T-cell (primary cell): ENCODE measurements around the gene KRCC1. TPM values are rescaled to one million over a fixed set of nuclear protein-coding genes. Genes with fewer than 3 reads are reported as not detected.
"Not testable (repeated sequence)": the region's sequence is repeated elsewhere in the genome, so short reads cannot be mapped to it uniquely, and the experiment has no call there.

Source experiments
- ATAC-seq, 4 experiments: fragments of 200-7000 bp in 3 of 4; fragments of 150-1000 bp in 1 of 4; cut with Tn5 transposase; replicated peaks in 1 of 4; 1 replicate in 3 of 4; 2 replicates in 1 of 4; pipeline ENCODE4 v1.10.0; 2021; ENCODE audit warnings: moderate library complexity in 3 of 4, mild to moderate bottlenecking in 2 of 4, moderate number of reproducible peaks in 1 of 4
- CTCF ChIA-PET, 2 donors: fragments of 300-600 bp; sonication (Branson Sonifier 250); formaldehyde crosslinking; loops; one replicate each; lab custom pipeline; 2022; ENCODE audit warnings: antibody characterized with exemption in 2 of 2; lab: Charles Lee
- POLR2A ChIA-PET, 2 donors: fragments of 300-600 bp; sonication (Branson Sonifier 250); formaldehyde crosslinking; loops; one replicate each; lab custom pipeline; 2022; ENCODE audit warnings: antibody characterized with exemption in 2 of 2; lab: Charles Lee
- DNase-seq, 35 experiments: peaks; one replicate each; pipeline versions ENCODE4 v3.0.0 to v3.0.0-alpha.2; 2013 to 2023
- H3K27ac ChIP-seq: one replicate; pipeline ENCODE4 v1.5.1; 2013; ENCODE audit warnings: low read length
- H3K27me3 ChIP-seq, 2 experiments: replicated peaks in 1 of 2; 1 replicate in 1 of 2; 2 replicates in 1 of 2; pipeline versions ENCODE4 v1.6.1 to v1.7.0; 2013; ENCODE audit warnings: low read length in 1 of 2, mixed read lengths in 1 of 2; ENCODE audit not compliant: control insufficient read depth in 2 of 2, insufficient read depth in 2 of 2; ENCODE audit errors: extremely low read depth in 1 of 2
- H3K36me3 ChIP-seq, 2 donors: 1 replicate in 1 of 2; 2 replicates in 1 of 2; pipeline versions ENCODE4 v1.6.1 to v1.7.0; 2013; ENCODE audit warnings: low read length in 1 of 2; ENCODE audit not compliant: control insufficient read depth in 2 of 2, insufficient read depth in 1 of 2; ENCODE audit errors: extremely low read depth in 1 of 2
- H3K4me1 ChIP-seq, 2 experiments: 1 replicate in 1 of 2; 2 replicates in 1 of 2; pipeline versions ENCODE4 v1.6.1 to v1.7.0; 2013; ENCODE audit warnings: low read length in 2 of 2, mixed read lengths in 1 of 2; ENCODE audit not compliant: insufficient read depth in 2 of 2, control insufficient read depth in 1 of 2; ENCODE audit errors: extremely low read depth in 1 of 2
- H3K4me3 ChIP-seq, 2 donors: 1 replicate in 1 of 2; 2 replicates in 1 of 2; pipeline versions ENCODE4 v1.5.1 to v1.7.0; 2013; ENCODE audit warnings: mild to moderate bottlenecking in 2 of 2, low read length in 1 of 2, moderate library complexity in 1 of 2; ENCODE audit not compliant: control insufficient read depth in 1 of 2; ENCODE audit errors: extremely low read depth in 1 of 2
- H3K9me3 ChIP-seq: 2 replicates; pipeline ENCODE4 v1.7.0; 2013
- H3K27ac Mint-ChIP-seq, 2 donors: one replicate each; pipeline ENCODE4 v1.8.0; 2020 to 2021; ENCODE audit warnings: mild to moderate bottlenecking in 2 of 2, mixed read lengths in 2 of 2
- H3K27me3 Mint-ChIP-seq, 2 donors: one replicate each; pipeline ENCODE4 v1.8.0; 2021 to 2022; ENCODE audit warnings: mixed read lengths in 2 of 2
- H3K36me3 Mint-ChIP-seq: one replicate; pipeline ENCODE4 v1.8.0; 2021; ENCODE audit warnings: mixed read lengths
- H3K4me1 Mint-ChIP-seq, 3 donors: one replicate each; pipeline ENCODE4 v1.8.0; 2020 to 2022; ENCODE audit warnings: mixed read lengths in 3 of 3, mild to moderate bottlenecking in 1 of 3
- H3K4me3 Mint-ChIP-seq, 3 donors: one replicate each; pipeline ENCODE4 v1.8.0; 2020 to 2022; ENCODE audit warnings: mild to moderate bottlenecking in 3 of 3, mixed read lengths in 3 of 3, moderate library complexity in 3 of 3
- H3K9me3 Mint-ChIP-seq, 3 donors: one replicate each; pipeline ENCODE4 v1.8.0; 2020 to 2022; ENCODE audit warnings: mixed read lengths in 3 of 3
- WGBS: methylation state at CpG from one replicate; pipeline ENCODE4 v1.1.5; 2013; ENCODE audit warnings: missing lambda C conversion rate; ENCODE audit not compliant: insufficient coverage; 5-methylcytosine and 5-hydroxymethylcytosine counted together
- total RNA-seq, 35 experiments: library from RNA in 6 of 35; stranded (reverse) in 6 of 35; fragments of 120-200 nt in 1 of 35; gene quantifications; one replicate each; pipeline versions ENCODE4 v1.2.1 to v1.2.4 and lab custom pipeline; 2013 to 2026

KRCC1 gene
- total RNA-seq, 5 donors from 2014 or later (not counting 1 experiment from before 2014, with no cell fraction given), result 9.0 to 24.9 (median 20.7) TPM

- DNase-seq (no peak), ATAC-seq (peak in 2 of 4 experiments; percentile 31 to 43)
- Mint-ChIP-seq H3K27me3 (no peaks in the 10 kb centered on the region), H3K36me3 (peaks cover 45% of the 10 kb centered on the region), H3K4me1 (peaks cover 7 to 15% (median 14%) of the 10 kb centered on the region in 3 donors), H3K27ac (peak overlapping the region in 1 of 2 donors; percentile 67), H3K4me3 (peak overlapping the region in 2 of 3 donors; percentile 44 to 48), H3K9me3 (no peaks in the 10 kb centered on the region)
- ChIA-PET CTCF (interaction anchor here in 1 of 2 donors (0.6 kb wide), 1 partner anchor 129 kb away, joined by 3 read pairs; no protein-coding TSS in a partner anchor), POLR2A (no interaction called here)
- 93% methylated on average over 5 of the region's 10 CpGs for WGBS
- Histone ChIP-seq H3K36me3 (peaks cover 3 to 42% of the 10 kb centered on the region in 2 donors), H3K9me3 (no peaks in the 10 kb centered on the region), H3K27ac (no peak overlapping the region), H3K4me1 (no peaks in the 10 kb centered on the region), H3K27me3 (no peaks in the 10 kb centered on the region), H3K4me3 (no peak overlapping the region)
These were observed 27.7 kb downstream of the KRCC1 start for GRCh38 chr2:88027697-88028389.

DNA sequence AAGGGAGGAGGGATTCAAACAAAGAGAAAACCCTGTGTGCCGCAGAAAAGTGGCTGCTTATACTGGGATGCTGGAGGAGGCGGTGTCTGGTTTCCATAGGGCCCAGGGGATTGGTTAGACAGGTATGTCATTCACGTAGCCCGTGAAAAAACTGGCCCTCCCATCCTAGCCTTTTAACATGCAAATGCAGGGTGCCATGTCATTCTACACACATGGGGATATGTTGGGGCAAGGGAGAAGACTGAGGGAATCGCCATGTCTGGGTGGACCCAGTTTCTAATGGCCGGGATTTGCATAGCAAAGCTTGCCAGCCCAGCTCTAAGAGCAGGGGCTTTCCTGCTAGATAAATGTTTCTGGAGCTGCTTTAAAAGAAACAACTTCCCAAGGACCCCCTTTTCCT, 31.1 kb downstream of the KRCC1 start:
- DNase-seq (no peak), ATAC-seq (no peak)
- Histone ChIP-seq H3K27me3 (no peaks in the 10 kb centered on the region), H3K27ac (no peak overlapping the region), H3K9me3 (no peaks in the 10 kb centered on the region), H3K4me1 (no peaks in the 10 kb centered on the region), H3K4me3 (no peak overlapping the region), H3K36me3 (peaks cover 3 to 21% of the 10 kb centered on the region in 2 donors)
- Mint-ChIP-seq H3K4me3 (no peak overlapping the region), H3K9me3 (peaks cover 0 to under 1% (median 0%) of the 10 kb centered on the region in 3 donors), H3K36me3 (peaks cover 30% of the 10 kb centered on the region), H3K27me3 (no peaks in the 10 kb centered on the region), H3K4me1 (peaks cover 7 to 15% (median 14%) of the 10 kb centered on the region in 3 donors), H3K27ac (no peak overlapping the region)
- no CpG with 5 or more reads among the region's 6 CpGs for WGBS
- ChIA-PET CTCF (interaction anchor here in 1 of 2 donors (0.7 kb wide), 1 partner anchor 8 kb away, joined by 3 read pairs; no protein-coding TSS in a partner anchor), POLR2A (no interaction called here)

- H3K4me1 Mint-ChIP-seq, result peaks cover 3 to 10% (median 8%) of the 10 kb centered on the region in 3 donors
- Histone ChIP-seq H3K36me3 (peaks cover 0 to 4% of the 10 kb centered on the region in 2 donors), H3K4me1 (peaks cover 0 to 1% of the 10 kb centered on the region in 2 experiments), H3K27ac (no peak overlapping the region), H3K27me3 (peaks cover 0 to under 1% of the 10 kb centered on the region in 2 experiments), H3K4me3 (no peak overlapping the region), H3K9me3 (no peaks in the 10 kb centered on the region)
- peaks cover 16% of the 10 kb centered on the region for H3K36me3 Mint-ChIP-seq
- WGBS, result 100% methylated on average over 4 of the region's 5 CpGs
- no peak overlapping the region for H3K4me3 Mint-ChIP-seq
- ChIA-PET POLR2A (interaction anchor here in 1 of 2 donors (0.5 to 0.7 kb wide), 2 partner anchors 37 to 148 kb away, joined by 3 to 9 read pairs; partner anchors contain the start of gene THNSL2), CTCF (no interaction called here)
- no peaks in the 10 kb centered on the region for H3K27me3 Mint-ChIP-seq
- DNase-seq (no peak), ATAC-seq (no peak)
- no peak overlapping the region for H3K27ac Mint-ChIP-seq
- H3K9me3 Mint-ChIP-seq, result peaks cover 0 to 4% (median 0%) of the 10 kb centered on the region in 3 donors
These were observed 33.0 kb downstream of the KRCC1 start for GRCh38 chr2:88022669-88022921.

DNA sequence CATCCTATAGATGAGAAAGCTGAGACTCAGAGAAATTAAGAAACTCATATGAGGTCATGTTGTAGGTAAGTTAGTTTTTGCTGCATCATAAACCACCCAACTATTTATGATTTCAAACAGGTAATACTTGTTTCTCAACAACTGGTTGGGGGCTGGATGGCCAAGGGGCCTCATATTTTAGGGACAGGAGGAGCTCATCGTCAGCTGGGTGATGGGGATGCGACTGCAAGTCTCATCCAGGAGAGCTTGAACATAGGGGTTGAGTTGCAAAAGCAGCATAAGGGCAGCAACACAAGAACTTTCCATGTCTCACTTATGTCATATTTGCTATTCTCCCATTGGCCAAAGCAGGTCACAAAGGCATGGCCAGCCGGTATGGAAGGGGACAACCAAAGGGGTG, 35.6 kb downstream of the KRCC1 start:
- no peak overlapping the region for H3K27ac Mint-ChIP-seq
- ATAC-seq, result no peak

DNA sequence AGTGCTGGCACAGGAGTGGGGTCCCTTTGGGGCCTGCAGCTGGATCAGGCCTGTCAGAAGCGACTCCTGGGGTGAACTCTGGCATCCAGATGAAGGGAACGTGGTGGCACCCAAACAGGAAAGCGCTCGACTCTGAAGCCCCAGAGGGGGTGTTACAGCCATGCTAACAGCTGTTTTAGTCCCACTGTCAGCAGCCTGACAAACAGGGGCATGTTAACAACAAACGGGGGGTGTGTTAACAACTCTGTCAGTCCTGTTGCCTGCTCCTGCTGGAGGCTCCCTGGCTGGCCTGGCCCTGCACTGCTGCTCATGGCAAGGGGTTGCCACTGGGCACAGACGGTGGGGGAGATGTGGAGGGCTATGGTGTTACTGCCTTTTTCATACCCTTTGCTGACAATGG, 36.7 kb downstream of the KRCC1 start:
- Mint-ChIP-seq H3K36me3 (peaks cover 3% of the 10 kb centered on the region), H3K4me1 (peaks cover 14 to 25% (median 21%) of the 10 kb centered on the region in 3 donors), H3K4me3 (no peak overlapping the region), H3K9me3 (peaks cover 0 to 4% (median 0%) of the 10 kb centered on the region in 3 donors), H3K27me3 (no peaks in the 10 kb centered on the region), H3K27ac (no peak overlapping the region)
- no peak overlapping the region for H3K4me3 ChIP-seq
- peaks cover 0 to 13% of the 10 kb centered on the region in 2 experiments for H3K4me1 ChIP-seq
- no peaks in the 10 kb centered on the region for H3K36me3 ChIP-seq
- no peaks in the 10 kb centered on the region for H3K9me3 ChIP-seq
- DNase-seq (no peak), ATAC-seq (no peak)
- H3K27ac ChIP-seq, result no peak overlapping the region
- ChIA-PET CTCF (no interaction called here), POLR2A (interaction anchor here in 1 of 2 donors (0.8 kb wide), 1 partner anchor 34 kb away, joined by 4 read pairs; no protein-coding TSS in a partner anchor)
- peaks cover 0 to 5% of the 10 kb centered on the region in 2 experiments for H3K27me3 ChIP-seq
- WGBS, result 91% methylated on average over 6 of the region's 6 CpGs

More for the DNA sequence above, 35.6 kb downstream of the KRCC1 start:
- H3K36me3 ChIP-seq, result no peaks in the 10 kb centered on the region
- H3K36me3 Mint-ChIP-seq, result peaks cover 3% of the 10 kb centered on the region
- peaks cover 0 to 13% of the 10 kb centered on the region in 2 experiments for H3K4me1 ChIP-seq
- H3K9me3 Mint-ChIP-seq, result peaks cover 0 to 4% (median 0%) of the 10 kb centered on the region in 3 donors
- ChIA-PET POLR2A (no interaction called here), CTCF (interaction anchor here in 1 of 2 donors (0.6 kb wide), 1 partner anchor 140 kb away, joined by 4 read pairs; no protein-coding TSS in a partner anchor)
- H3K4me3 ChIP-seq, result no peak overlapping the region
- H3K4me1 Mint-ChIP-seq, result peaks cover 14 to 22% (median 21%) of the 10 kb centered on the region in 3 donors
- H3K27ac ChIP-seq, result no peak overlapping the region
- no CpG with 5 or more reads among the region's 3 CpGs for WGBS
- no peak overlapping the region for H3K4me3 Mint-ChIP-seq
- peaks cover 0 to 5% of the 10 kb centered on the region in 2 experiments for H3K27me3 ChIP-seq
- DNase-seq, result no peak
- H3K9me3 ChIP-seq, result no peaks in the 10 kb centered on the region
- no peaks in the 10 kb centered on the region for H3K27me3 Mint-ChIP-seq

DNA sequence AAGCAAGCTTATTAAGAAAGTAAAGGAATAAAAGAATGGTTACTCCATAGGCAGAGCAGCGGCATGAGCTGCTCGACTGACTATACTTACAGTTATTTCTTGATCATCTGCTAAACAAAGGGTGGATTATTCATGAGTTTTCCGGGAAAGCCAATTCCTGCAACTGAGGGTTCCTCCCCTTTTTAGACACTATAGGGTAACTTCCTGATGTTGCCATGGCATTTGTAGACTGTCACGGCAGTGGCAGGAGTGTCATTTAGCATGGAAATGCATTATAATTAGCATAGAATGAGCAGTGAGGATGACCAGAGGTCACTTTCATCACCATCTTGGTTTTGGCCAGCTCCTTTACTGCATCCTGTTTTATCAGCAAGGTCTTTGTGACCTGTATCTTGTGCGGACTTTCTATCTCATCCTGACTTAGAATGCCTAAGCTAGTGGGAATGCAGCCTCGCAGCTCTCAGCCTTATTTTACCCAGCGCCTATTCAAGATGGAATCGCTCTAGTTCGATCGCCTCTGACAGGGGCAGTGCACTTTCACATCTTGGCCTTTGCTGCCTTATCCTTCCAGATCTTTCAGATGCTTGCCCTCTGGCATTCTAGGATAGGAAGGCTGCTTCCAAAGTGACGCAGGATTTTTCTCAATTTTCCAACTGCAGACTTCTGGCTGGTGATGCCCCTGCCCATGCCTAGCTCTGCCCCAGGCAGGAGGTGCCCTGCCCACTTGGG, 37.3 kb downstream of the KRCC1 start:
- POLR2A ChIA-PET, result not testable (repeated sequence)

More for the DNA sequence above, 37.3 kb downstream of the KRCC1 start:
- H3K4me3 ChIP-seq, CTCF ChIA-PET, H3K36me3 ChIP-seq, DNase-seq, H3K27me3 ChIP-seq, H3K36me3 Mint-ChIP-seq, ATAC-seq, H3K9me3 ChIP-seq, H3K27ac Mint-ChIP-seq, H3K9me3 Mint-ChIP-seq, H3K27ac ChIP-seq, H3K27me3 Mint-ChIP-seq: not testable (repeated sequence)
- peaks cover 0 to 13% of the 10 kb centered on the region in 2 experiments for H3K4me1 ChIP-seq
- 96% methylated on average over 6 of the region's 11 CpGs for WGBS
- Mint-ChIP-seq H3K4me3 (peak overlapping the region; percentile 92 to 97 (median 95)), H3K4me1 (peaks cover 14 to 25% (median 21%) of the 10 kb centered on the region in 3 donors)
